Stomach smooth muscle (tissue), 2 donors: Measurements from ENCODE around the gene MIPOL1.
A peak's percentile ranks its signal among the peaks of the same experiment; 100 is the strongest.

ENCODE experiments used
- H3K27ac ChIP-seq: one replicate; pipeline ENCODE4 v1.7.0; 2013; ENCODE audit warnings: mild to moderate bottlenecking, low read length, inconsistent platforms
- H3K27me3 ChIP-seq, 2 donors: one replicate each; pipeline ENCODE4 v1.7.0; 2013; ENCODE audit warnings: low read length in 2 of 2; ENCODE audit not compliant: insufficient read depth in 2 of 2, control insufficient read depth in 1 of 2
- H3K36me3 ChIP-seq, 2 donors: one replicate each; pipeline ENCODE4 v1.7.0; 2013; ENCODE audit warnings: low read length in 2 of 2; ENCODE audit not compliant: control insufficient read depth in 2 of 2, insufficient read depth in 2 of 2
- H3K4me1 ChIP-seq: one replicate; pipeline ENCODE4 v1.7.0; 2013; ENCODE audit warnings: low read length; ENCODE audit not compliant: control insufficient read depth, insufficient read depth
- H3K4me3 ChIP-seq, 2 donors: one replicate each; pipeline ENCODE4 v1.7.0; 2013; ENCODE audit warnings: low read length in 2 of 2
- H3K9ac ChIP-seq, 2 donors: one replicate each; pipeline ENCODE4 v1.7.0; 2013; ENCODE audit warnings: low read length in 2 of 2, mild to moderate bottlenecking in 1 of 2
- H3K9me3 ChIP-seq, 2 donors: one replicate each; pipeline ENCODE4 v1.7.0; 2013; ENCODE audit warnings: low read length in 2 of 2; ENCODE audit not compliant: control insufficient read depth in 2 of 2
- donor health status: healthy.
- donor health status: Pancreatic carcinoma.

Gene MIPOL1

DNA sequence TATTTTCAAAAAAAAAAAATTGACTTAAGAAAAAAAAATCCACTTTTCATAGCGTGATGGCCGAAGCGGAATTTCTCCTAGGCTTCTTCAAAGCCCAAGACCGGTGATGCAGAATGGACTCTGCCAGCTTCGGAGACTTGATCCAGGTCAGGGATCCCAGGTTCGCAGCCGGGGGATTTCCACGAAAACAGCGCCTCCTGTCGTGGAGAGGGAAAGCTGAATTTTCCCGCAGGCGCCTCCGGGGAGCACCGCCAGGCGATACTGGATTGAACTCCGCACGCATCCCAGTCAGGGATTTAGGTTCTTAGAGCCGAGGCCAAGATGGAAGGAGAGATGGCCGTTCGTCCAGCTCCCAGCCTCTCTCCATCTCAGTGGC is 399.8 kb downstream of the MIPOL1 start:
- Histone ChIP-seq H3K9ac (no peak overlapping the region), H3K4me3 (no peak overlapping the region), H3K27me3 (peaks cover 83 to 91% of the 10 kb centered on the region in 2 donors), H3K4me1 (peaks cover 20% of the 10 kb centered on the region), H3K9me3 (peaks cover 0 to 5% of the 10 kb centered on the region in 2 donors), H3K27ac (no peak overlapping the region), H3K36me3 (no peaks in the 10 kb centered on the region)

DNA sequence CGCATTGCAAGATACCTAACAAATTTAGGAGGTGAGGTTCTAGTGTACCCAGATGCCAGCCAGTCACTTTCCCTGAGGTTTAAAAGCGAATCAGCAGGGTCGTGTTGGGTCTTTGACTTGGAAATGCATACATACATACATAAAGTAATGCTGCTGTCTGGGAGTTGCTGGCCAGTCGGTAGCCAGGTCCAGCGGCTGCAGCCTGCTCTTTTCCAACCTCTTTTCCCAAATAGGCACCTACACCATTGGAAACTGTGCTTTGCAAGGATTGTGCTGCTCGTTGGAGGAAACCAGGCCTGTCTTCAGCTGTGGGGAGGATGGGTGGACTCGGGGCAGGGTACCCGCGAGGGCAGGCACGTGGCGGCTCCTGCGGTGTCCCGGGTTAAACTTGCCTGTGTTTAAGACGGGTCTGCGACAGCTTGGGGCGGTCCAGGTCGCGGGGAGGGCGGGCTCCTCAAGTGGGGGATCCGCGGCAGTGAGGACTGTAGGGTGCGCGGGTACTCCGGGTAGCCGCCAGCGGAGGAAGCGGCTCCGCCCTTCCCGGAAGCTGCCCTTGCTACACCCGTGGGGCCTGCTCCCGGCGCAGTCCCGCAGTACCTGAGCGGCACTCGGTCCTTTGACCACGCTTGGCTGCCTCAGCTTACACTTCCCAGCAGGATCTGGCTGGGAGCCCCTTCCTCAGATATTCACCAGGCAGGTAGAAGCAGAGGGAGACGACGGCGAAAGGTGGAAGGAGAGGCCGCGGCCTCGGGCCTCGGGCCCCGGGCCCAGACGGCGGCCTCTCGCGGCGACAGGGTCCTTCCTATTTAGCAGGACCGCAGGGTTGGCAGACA is 400.4 kb downstream of the MIPOL1 start:
- H3K27me3 ChIP-seq, result peaks cover 83 to 91% of the 10 kb centered on the region in 2 donors
- peaks cover 20% of the 10 kb centered on the region for H3K4me1 ChIP-seq

DNA sequence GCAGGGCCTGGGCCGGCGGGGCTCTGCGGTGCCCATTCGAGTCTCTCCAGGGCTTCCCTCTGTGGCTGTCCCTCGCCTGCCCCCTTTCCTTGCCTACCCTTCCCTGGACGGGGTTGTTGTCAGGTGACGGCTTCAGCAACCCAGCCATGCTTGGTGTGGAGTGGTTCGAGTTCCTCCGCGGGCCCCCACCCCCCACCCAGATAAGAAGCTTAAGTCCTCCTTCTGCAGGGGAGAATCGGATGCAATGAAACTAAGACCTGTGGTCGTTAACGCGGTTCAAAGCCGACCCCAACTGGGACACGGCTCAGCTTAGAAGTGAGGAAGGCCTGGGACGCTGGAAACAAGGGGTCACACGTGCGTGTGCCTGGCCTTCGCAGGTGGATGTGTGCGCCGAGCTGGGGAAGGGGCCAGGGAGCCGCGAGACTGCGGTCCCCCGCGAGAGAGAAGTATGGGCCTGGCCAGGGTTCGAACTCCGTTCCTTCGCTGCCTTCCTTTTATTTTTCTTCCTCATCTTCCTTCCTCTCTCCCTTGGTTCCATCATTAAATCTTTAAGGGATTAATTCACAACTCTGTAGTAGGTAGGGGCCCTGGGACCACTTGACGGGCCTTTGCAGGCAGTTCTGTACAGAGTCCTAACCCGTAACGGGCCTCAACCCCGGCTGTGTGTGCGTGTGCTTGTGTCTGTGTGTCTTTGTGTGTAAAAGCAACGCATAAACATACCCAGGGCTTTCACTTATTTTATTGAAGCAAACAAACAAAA is 401.2 kb downstream of the MIPOL1 start:
- Histone ChIP-seq H3K4me1 (peaks cover 20% of the 10 kb centered on the region), H3K9me3 (peaks cover 0 to 5% of the 10 kb centered on the region in 2 donors), H3K27me3 (peaks cover 84 to 91% of the 10 kb centered on the region in 2 donors), H3K36me3 (no peaks in the 10 kb centered on the region), H3K9ac (no peak overlapping the region), H3K4me3 (peak overlapping the region in 1 of 2 donors; percentile 3), H3K27ac (no peak overlapping the region)

More for the DNA sequence above, 400.4 kb downstream of the MIPOL1 start:
- no peaks in the 10 kb centered on the region for H3K36me3 ChIP-seq
- H3K9ac ChIP-seq, result no peak overlapping the region
- no peak overlapping the region for H3K27ac ChIP-seq
- no peak overlapping the region for H3K4me3 ChIP-seq
- peaks cover 0 to 5% of the 10 kb centered on the region in 2 donors for H3K9me3 ChIP-seq

DNA sequence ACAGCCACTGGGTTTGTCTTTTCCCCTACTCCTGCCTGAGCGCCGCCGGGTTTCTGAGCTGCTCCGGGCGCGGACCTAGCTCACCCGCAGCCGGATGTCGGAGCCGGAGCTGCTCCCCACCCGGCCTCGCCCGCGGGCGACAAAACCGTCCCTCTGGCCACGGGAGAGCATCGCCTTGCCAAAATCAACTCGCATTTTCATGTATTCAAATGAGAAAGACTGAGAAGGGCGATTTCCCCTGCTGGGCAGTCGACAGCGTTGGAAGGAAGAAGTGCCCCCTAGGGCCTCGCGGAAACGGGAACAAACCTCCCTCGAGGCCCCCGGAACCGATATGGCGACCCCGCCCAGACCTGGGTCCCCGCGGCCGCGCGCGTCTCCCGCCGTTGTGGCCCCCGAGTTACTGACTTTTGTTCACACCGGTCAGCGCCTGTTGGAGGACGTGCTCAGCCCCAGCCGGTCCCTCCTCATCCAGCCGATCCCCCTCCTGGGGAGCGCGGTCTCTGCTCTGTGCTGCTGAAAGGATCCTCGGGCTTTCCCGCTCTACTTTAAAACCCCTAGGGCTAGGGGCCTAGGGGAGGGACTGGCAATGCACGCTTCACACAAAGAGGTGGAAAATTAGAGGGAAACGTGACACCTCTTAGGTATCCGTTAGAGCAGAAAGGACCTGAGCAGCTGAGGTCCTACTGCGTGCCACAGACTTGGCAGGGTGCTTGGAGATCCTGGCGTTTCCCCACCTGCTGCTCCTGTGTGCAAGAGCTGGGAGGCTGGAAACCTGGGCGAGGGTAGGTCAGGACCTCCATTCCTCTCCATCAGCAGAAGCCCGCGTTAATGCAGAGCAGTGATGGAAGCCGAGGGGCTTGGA is 402.0 kb downstream of the MIPOL1 start:
- Histone ChIP-seq H3K27me3 (peaks cover 84 to 92% of the 10 kb centered on the region in 2 donors), H3K9ac (no peak overlapping the region), H3K9me3 (peaks cover 0 to 5% of the 10 kb centered on the region in 2 donors), H3K4me1 (peaks cover 14% of the 10 kb centered on the region), H3K4me3 (peak overlapping the region in 1 of 2 donors; percentile 35), H3K27ac (no peak overlapping the region), H3K36me3 (no peaks in the 10 kb centered on the region)

DNA sequence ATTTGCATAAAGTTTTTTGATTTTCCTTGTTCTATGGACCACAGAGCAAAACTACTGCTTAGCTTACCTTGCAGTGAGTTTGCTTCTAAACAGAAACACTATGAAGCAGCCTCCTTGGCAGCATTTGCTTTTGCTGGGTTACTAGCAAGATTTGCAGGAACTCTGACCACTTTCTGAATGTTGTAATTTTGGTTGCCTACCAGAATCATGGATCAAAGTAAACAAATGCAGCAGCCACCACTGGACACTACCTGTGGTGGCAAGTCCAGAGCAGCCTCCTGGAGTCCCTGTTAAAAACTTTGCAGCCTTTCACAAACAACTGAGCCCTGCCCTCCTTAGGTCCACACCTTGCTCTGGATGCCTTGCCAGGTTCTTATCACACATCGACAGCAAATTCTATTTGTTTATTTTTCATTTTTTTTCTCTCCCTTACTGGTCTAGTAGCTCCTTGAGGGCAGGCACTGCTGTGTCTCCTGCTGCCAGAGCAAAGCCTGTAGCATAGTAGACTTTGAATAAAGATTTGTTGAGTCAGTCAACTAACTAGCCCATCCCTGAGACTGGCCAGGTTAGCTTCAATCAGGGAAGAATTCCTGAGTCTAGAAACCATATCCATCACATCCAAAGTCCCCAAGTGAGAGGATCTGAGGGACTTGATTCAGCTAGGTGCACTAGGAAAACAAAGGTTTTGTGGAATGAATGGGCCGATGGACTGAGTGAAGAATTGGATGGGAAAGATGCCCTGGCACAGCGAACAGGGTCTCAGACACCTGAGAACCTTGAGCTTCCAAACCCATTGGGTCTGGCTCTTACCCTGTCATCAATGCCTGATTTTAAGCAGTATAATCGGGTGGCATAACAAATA is 403.4 kb downstream of the MIPOL1 start:
- Histone ChIP-seq H3K27me3 (peaks cover 84 to 86% of the 10 kb centered on the region in 2 donors), H3K4me1 (peaks cover 8% of the 10 kb centered on the region), H3K27ac (no peak overlapping the region)

DNA sequence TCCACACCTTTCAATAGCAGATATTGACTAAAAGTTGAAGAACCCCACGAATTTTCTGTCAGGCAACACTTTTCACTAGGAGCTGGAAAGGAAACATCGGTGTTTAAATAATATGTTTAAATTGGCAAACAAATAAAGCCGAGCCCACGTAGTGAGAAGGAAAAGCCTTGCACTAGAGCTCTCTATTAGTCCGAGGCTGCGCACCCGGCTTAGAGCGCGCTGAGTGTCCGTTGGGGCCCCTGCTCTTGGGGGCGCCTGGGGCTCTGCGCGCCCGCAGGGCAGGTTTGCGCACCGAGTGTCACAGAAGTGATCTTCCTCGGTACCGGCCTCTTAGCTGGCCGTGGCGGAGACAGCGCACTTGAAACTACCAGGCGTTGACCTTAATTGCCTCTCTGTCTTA is 404.1 kb downstream of the MIPOL1 start:
- Histone ChIP-seq H3K27me3 (peaks cover 77 to 78% of the 10 kb centered on the region in 2 donors), H3K27ac (no peak overlapping the region), H3K36me3 (no peaks in the 10 kb centered on the region), H3K4me3 (no peak overlapping the region), H3K9me3 (peaks cover 0 to 5% of the 10 kb centered on the region in 2 donors), H3K9ac (no peak overlapping the region), H3K4me1 (peaks cover 8% of the 10 kb centered on the region)

More for the DNA sequence above, 403.4 kb downstream of the MIPOL1 start:
- Histone ChIP-seq H3K9me3 (peaks cover 0 to 5% of the 10 kb centered on the region in 2 donors), H3K4me3 (no peak overlapping the region), H3K9ac (no peak overlapping the region), H3K36me3 (no peaks in the 10 kb centered on the region)
